ENCODE measurements around the gene SNRNP70.
"Not testable (repeated sequence)": the region's sequence is repeated elsewhere in the genome, so short reads cannot be mapped to it uniquely, and the experiment has no call there.

SNRNP70 gene

DNA sequence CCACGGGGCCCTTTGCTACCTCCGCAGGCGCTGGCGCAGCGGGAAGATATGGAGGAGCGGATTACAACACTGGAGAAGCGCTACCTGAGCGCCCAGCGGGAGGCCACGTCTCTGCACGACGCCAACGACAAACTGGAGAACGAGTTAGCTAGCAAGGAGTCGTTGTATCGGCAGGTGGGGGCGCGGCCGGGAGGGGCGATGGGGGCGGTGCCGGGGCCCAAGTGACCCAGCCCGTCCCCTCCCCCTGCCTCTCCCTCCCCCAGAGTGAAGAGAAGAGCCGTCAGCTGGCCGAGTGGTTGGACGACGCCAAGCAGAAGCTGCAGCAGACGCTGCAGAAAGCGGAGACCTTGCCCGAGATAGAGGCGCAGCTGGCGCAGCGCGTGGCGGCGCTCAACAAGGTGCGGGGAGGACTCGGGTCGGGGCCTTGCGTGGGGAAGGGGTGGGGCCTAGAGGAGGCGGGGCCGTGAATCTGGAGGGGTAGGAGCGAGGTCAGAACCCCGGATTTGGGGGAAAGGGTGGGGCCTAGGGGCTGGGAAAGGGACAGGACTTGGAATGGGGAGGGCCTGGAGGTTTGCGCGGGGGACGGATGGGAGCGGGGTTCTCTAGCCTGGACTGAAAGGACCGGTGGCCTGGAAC, 47.8 kb downstream of the SNRNP70 start:
- in situ Hi-C loops (cut with HindIII; ENCODE audit: low pct_ligation_motif_present, low pct_unique_long_range_greater_than_20kb, low sequenced_read_pairs) = no loop called here
- no peak for DNase-seq

GRCh38 chr19:49133621-49134454, 48.6 kb downstream of the SNRNP70 start:
- in situ Hi-C loops (cut with HindIII; ENCODE audit: low pct_ligation_motif_present, low pct_unique_long_range_greater_than_20kb, low sequenced_read_pairs) = no loop called here
- no peak for DNase-seq

- no peak for DNase-seq
- in situ Hi-C loops (cut with HindIII; ENCODE audit: low pct_ligation_motif_present, low pct_unique_long_range_greater_than_20kb, low sequenced_read_pairs) = no loop called here
These were observed 50.4 kb downstream of the SNRNP70 start for GRCh38 chr19:49135686-49136085.

DNA sequence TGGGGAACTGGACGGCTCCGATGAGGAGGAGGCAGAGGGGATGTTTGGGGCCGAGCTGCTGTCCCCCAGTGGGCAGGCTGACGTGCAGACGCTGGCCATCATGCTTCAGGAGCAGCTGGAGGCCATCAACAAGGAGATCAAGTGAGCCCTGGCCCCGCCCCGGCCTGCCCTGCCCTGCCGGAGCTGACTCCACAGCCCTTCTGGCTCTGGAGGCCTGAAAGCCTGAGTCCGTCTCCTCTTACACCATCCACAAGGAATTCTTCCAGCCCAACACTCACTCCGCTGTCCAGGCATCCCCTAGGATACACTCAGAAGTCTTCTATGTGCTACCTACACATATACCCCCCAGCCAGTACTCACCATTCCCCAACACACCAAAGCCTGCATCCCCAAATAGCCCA, 51.5 kb downstream of the SNRNP70 start:
- in situ Hi-C loops (cut with HindIII; ENCODE audit: low pct_ligation_motif_present, low pct_unique_long_range_greater_than_20kb, low sequenced_read_pairs) = no loop called here
- DNase-seq = no peak

- in situ Hi-C loops (cut with HindIII; ENCODE audit: low pct_ligation_motif_present, low pct_unique_long_range_greater_than_20kb, low sequenced_read_pairs) = no loop called here
- no peak for DNase-seq
These were observed 55.7 kb downstream of the SNRNP70 start for GRCh38 chr19:49140951-49141350.

- DNase-seq = no peak
- in situ Hi-C loops (cut with HindIII; ENCODE audit: low pct_ligation_motif_present, low pct_unique_long_range_greater_than_20kb, low sequenced_read_pairs) = no loop called here
These were observed 56.1 kb downstream of the SNRNP70 start for GRCh38 chr19:49141352-49141751.

GRCh38 chr19:49142866-49143335, 57.6 kb downstream of the SNRNP70 start:
- peak; percentile 92 for DNase-seq
- in situ Hi-C loops (cut with HindIII; ENCODE audit: low pct_ligation_motif_present, low pct_unique_long_range_greater_than_20kb, low sequenced_read_pairs) = no loop called here

- in situ Hi-C loops (cut with HindIII; ENCODE audit: low pct_ligation_motif_present, low pct_unique_long_range_greater_than_20kb, low sequenced_read_pairs) = no loop called here
- DNase-seq = peak; percentile 83
These were observed 60.5 kb downstream of the SNRNP70 start for GRCh38 chr19:49145573-49146407.

GRCh38 chr19:49146408-49146770, 61.1 kb downstream of the SNRNP70 start:
- in situ Hi-C loops (cut with HindIII; ENCODE audit: low pct_ligation_motif_present, low pct_unique_long_range_greater_than_20kb, low sequenced_read_pairs); DNase-seq: not testable (repeated sequence)

- in situ Hi-C loops (cut with HindIII; ENCODE audit: low pct_ligation_motif_present, low pct_unique_long_range_greater_than_20kb, low sequenced_read_pairs) = no loop called here
- no peak for DNase-seq
These were observed 62.9 kb downstream of the SNRNP70 start for GRCh38 chr19:49148044-49148682.

- in situ Hi-C loops (cut with HindIII; ENCODE audit: low pct_ligation_motif_present, low pct_unique_long_range_greater_than_20kb, low sequenced_read_pairs) = no loop called here
- DNase-seq = peak; percentile 93
These were observed 63.8 kb downstream of the SNRNP70 start for GRCh38 chr19:49148784-49149651.

GRCh38 chr19:49149652-49150105, 64.4 kb downstream of the SNRNP70 start:
- DNase-seq = peak; percentile 63
- in situ Hi-C loops (cut with HindIII; ENCODE audit: low pct_ligation_motif_present, low pct_unique_long_range_greater_than_20kb, low sequenced_read_pairs) = no loop called here

DNA sequence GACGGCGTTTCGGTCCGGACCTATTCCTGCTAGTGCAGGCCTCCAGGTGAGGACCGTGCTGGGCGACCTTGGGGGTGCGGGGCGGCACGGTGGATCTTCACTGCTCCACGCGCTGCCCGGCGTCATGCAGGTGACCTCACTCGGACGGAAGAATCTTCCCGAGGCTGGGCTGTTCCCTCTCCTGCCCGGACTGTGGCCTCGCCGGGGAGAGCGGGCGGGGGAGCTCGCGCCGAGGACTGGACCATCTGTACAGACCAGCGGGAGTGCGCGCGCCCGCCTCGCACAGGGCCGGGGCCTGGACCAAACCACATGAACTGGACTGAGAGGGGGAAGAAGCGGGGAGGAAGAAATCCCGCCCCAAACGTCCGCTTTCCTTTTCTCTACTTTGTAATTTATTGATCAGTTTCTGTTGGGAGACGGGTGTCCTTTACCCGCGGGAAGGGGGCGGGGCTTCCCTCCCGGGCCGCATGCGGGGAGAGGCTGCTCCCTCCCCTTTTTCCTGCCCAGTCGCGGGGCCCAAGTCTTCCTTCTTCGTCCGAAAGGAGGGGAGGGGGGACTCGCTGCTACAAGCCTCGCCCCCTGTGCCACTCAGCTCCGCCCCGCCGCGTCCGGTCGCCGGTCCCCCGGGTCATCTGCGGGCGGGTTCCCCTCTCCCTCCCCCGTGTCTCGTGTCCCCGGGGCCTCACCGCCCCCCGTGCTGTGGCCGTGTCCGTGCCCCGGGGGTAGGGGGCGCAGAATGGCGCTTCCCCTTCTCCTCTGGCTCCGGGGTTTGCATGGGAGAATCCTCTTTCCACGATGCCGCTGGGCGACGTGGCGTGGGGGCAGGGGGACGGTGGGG, 65.1 kb downstream of the SNRNP70 start:
- in situ Hi-C loops (cut with HindIII; ENCODE audit: low pct_ligation_motif_present, low pct_unique_long_range_greater_than_20kb, low sequenced_read_pairs) = no loop called here
- DNase-seq = peak; percentile 79

DNA sequence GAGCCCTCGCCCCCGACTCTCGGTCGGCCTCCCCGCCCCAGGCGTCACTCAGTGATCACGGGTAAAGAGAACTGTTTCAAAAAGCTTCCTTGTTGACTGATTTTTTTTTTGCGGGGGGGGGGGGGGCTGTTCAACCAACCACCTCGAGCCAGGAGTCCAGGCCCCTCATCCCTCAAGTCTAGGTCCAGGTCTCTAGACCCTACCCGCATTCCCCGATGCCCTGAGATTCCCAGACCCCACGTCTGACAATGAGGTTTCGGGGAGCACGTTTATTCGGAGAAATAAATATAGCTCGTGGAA, 65.6 kb downstream of the SNRNP70 start:
- in situ Hi-C loops (cut with HindIII; ENCODE audit: low pct_ligation_motif_present, low pct_unique_long_range_greater_than_20kb, low sequenced_read_pairs) = no loop called here

DNA sequence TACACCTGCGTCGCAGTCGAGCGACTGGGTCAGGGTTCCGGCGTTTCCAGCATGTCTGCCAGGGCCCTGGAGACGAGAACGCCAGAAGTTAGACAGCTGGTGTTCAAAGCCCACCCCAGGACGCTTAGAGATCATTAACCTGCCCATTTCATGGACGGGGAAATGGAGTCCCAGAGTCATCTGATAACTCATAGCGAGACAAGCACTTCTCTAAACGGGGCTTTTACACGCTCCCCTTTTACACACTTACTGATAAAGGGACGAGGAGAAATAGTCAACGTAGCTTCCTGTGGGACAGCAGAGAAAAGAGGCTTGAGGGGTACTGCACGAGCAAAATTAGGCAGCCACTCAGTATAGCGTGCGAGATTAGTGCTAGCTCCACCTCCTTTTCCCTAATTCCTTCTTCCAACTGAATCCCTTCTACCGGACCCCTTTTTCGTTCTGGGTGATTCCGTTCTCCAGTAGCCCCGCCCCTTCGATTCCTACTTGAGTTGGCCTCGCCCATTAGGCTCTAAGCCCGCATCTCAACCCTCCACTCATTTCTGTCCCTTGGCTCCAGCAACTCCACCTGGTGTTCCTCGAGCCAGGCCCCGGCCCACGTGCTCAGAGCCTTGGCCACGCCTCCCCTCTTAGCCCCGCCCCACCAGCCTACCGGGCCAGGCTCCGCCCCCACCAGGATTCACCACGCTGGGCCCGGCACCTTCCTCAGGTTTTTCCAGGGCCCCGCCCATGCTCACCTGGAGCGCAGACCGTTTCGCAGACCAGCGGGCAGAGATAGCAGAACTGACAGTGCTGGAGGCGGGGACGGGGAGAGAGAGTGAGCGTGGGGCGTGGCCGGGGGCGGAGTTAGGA, 66.2 kb downstream of the SNRNP70 start:
- in situ Hi-C loops (cut with HindIII; ENCODE audit: low pct_ligation_motif_present, low pct_unique_long_range_greater_than_20kb, low sequenced_read_pairs) = no loop called here
- DNase-seq = peak; percentile 29

More for the DNA sequence above, 65.6 kb downstream of the SNRNP70 start:
- DNase-seq = no peak

DNA sequence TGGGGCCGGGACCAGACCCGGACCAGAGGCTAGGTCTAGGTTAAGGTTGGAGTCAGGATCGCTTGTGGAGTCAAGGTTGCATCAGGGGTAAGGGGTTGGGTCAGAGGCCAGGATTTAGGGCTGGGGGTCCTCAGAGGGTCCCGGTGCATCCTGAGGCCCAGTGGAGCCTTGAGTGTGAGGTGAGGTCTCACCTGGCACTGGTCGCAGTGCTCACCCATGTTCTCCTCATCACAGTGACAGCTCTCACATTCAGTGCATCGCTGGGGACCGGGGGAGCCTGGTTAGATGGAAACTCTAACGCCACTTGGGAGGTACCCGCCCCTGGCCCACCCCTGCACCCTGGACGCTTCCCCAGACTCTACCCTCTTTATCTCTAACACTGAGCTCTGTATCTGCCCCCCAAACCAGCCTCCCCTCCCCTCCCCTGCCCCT, 66.9 kb downstream of the SNRNP70 start:
- in situ Hi-C loops (cut with HindIII; ENCODE audit: low pct_ligation_motif_present, low pct_unique_long_range_greater_than_20kb, low sequenced_read_pairs) = no loop called here
- no peak for DNase-seq
